Left colon (tissue), 2 donors: ENCODE results near the gene BBS10. TPM values are rescaled to one million over a fixed set of nuclear protein-coding genes. Genes with fewer than 3 reads are reported as not detected.

Experiments used
- total RNA-seq, 2 donors: library from RNA; stranded (reverse); fragmentation: NEBNext Ultra II Directional; extraction: Animal tissue kit (Norgen Biotek cat#: 25700); gene quantifications; one replicate each; pipeline ENCODE4 v1.2.1, GENCODE V29; 2021
- donor health status: DM: no; HTN: no; CAD: no.
- donor health status: DM: yes; HTN: yes; CAD: no.

Gene BBS10
- total RNA-seq, 2 donors from 2014 or later: 2.0 to 3.4 TPM

Other genes with a start within 250 kb of the BBS10 start
- gene OSBPL8, start 211.4 kb upstream of the BBS10 start, total RNA-seq: 10 to 100 TPM; 21.8 to 33.3 TPM